Liver (tissue), 9 donors: ENCODE results near the gene TTC22. TPM values are rescaled to one million over a fixed set of nuclear protein-coding genes. Genes with fewer than 3 reads are reported as not detected.
A peak's percentile ranks its signal among the peaks of the same experiment; 100 is the strongest.

ENCODE experiments used
- DNase-seq: peaks from one replicate; pipeline ENCODE4 v3.0.0-alpha.2; 2017; ENCODE audit warnings: low spot score
- H3K27ac ChIP-seq, 2 donors: one replicate each; pipeline ENCODE4 v1.7.0; 2013; ENCODE audit warnings: inconsistent platforms in 2 of 2, low read length in 2 of 2, control low read depth in 1 of 2, low read depth in 1 of 2, mild to moderate bottlenecking in 1 of 2
- H3K27me3 ChIP-seq, 4 donors: one replicate each; pipeline versions ENCODE4 v1.6.1 to v1.7.0; 2013; ENCODE audit warnings: low read length in 3 of 4, inconsistent platforms in 1 of 4, mild to moderate bottlenecking in 1 of 4, moderate library complexity in 1 of 4; ENCODE audit not compliant: control insufficient read depth in 4 of 4, insufficient read depth in 4 of 4
- H3K36me3 ChIP-seq, 4 donors: one replicate each; pipeline versions ENCODE4 v1.6.1 to v1.7.0; 2013; ENCODE audit warnings: low read length in 3 of 4, mild to moderate bottlenecking in 3 of 4, low read depth in 1 of 4, moderate library complexity in 1 of 4; ENCODE audit not compliant: control insufficient read depth in 4 of 4, insufficient read depth in 3 of 4
- H3K4me1 ChIP-seq, 4 donors: one replicate each; pipeline versions ENCODE4 v1.6.1 to v1.7.0; 2013; ENCODE audit warnings: low read length in 3 of 4, mild to moderate bottlenecking in 3 of 4, moderate library complexity in 1 of 4; ENCODE audit not compliant: control insufficient read depth in 4 of 4, insufficient read depth in 4 of 4
- H3K4me3 ChIP-seq, 3 donors: one replicate each; pipeline versions ENCODE4 v1.6.1 to v1.7.0; 2013; ENCODE audit warnings: low read length in 3 of 3, control low read depth in 1 of 3, low read depth in 1 of 3, mild to moderate bottlenecking in 1 of 3
- H3K9ac ChIP-seq, 2 donors: one replicate each; pipeline ENCODE4 v1.7.0; 2013; ENCODE audit warnings: low read length in 2 of 2, mild to moderate bottlenecking in 2 of 2, moderate library complexity in 2 of 2, control low read depth in 1 of 2, low read depth in 1 of 2
- H3K9me3 ChIP-seq, 4 donors: one replicate each; pipeline versions ENCODE4 v1.6.1 to v1.7.0; 2013; ENCODE audit warnings: low read length in 3 of 4; ENCODE audit not compliant: control insufficient read depth in 4 of 4
- EGR1 ChIP-seq, 2 donors: IDR thresholded peaks; 2 replicates each; pipeline ENCODE4 v1.6.1; 2016 to 2018; ENCODE audit warnings: antibody characterized with exemption in 2 of 2, low read depth in 2 of 2
- FOXA1 ChIP-seq: IDR thresholded peaks from 2 replicates; pipeline ENCODE4 v1.6.1; 2016; ENCODE audit warnings: antibody characterized with exemption
- FOXA2 ChIP-seq: IDR thresholded peaks from 2 replicates; pipeline ENCODE4 v1.6.1; 2016; ENCODE audit warnings: antibody characterized with exemption
- GABPA ChIP-seq, 2 donors: IDR thresholded peaks in 1 of 2; conservative IDR thresholded peaks in 1 of 2; 2 replicates each; pipeline ENCODE4 v1.6.1; 2016; ENCODE audit warnings: antibody characterized with exemption in 2 of 2, mild to moderate bottlenecking in 1 of 2, moderate library complexity in 1 of 2
- HNF4A ChIP-seq, 2 donors: conservative IDR thresholded peaks; 2 replicates each; pipeline ENCODE4 v1.6.1; 2016; ENCODE audit warnings: antibody characterized with exemption in 2 of 2, mild to moderate bottlenecking in 2 of 2
- HNF4G ChIP-seq: IDR thresholded peaks from 2 replicates; pipeline ENCODE4 v1.6.1; 2016; ENCODE audit warnings: antibody characterized with exemption
- JUND ChIP-seq, 2 donors: IDR thresholded peaks; 2 replicates each; pipeline ENCODE4 v1.6.1; 2016; ENCODE audit warnings: antibody characterized with exemption in 2 of 2
- NR2F2 ChIP-seq: IDR thresholded peaks from 2 replicates; pipeline ENCODE4 v1.6.1; 2016; ENCODE audit warnings: antibody characterized with exemption
- RAD21 ChIP-seq, 2 donors: IDR thresholded peaks; 2 replicates each; pipeline ENCODE4 v1.6.1; 2016; ENCODE audit warnings: antibody characterized with exemption in 2 of 2, mild to moderate bottlenecking in 2 of 2
- RXRA ChIP-seq, 2 donors: IDR thresholded peaks; 2 replicates each; pipeline ENCODE4 v1.6.1; 2017 to 2018; ENCODE audit warnings: antibody characterized with exemption in 2 of 2, mild to moderate bottlenecking in 1 of 2
- SP1 ChIP-seq: IDR thresholded peaks from 2 replicates; pipeline ENCODE4 v1.6.1; 2018; ENCODE audit warnings: antibody characterized with exemption, mild to moderate bottlenecking
- TAF1 ChIP-seq: conservative IDR thresholded peaks from 2 replicates; pipeline ENCODE4 v1.6.1; 2016; ENCODE audit warnings: antibody characterized with exemption, mild to moderate bottlenecking
- YY1 ChIP-seq: IDR thresholded peaks from 2 replicates; pipeline ENCODE4 v1.6.1; 2016; ENCODE audit warnings: antibody characterized with exemption, mild to moderate bottlenecking
- WGBS: extraction: QIAGEN DNeasy Blood & Tissue Kit; methylation state at CpG from one replicate; pipeline ENCODE4 v1.1.7; 2013; 5-methylcytosine and 5-hydroxymethylcytosine counted together
- polyA plus RNA-seq, 2 donors: library from polyadenylated mRNA; stranded (reverse) in 1 of 2; unstranded in 1 of 2; fragments of 200-250 nt in 1 of 2; fragments of >200 nt in 1 of 2; fragmentation: Nextera tagmentation in 1 of 2; extraction: Ambion mirVana in 1 of 2; gene quantifications; one replicate each; pipeline versions ENCODE4 v1.2.1 to v1.2.3, GENCODE V29; 2013 to 2015
- total RNA-seq, 2 donors: library from RNA; depleted of rRNA; stranded (reverse); fragments of >200 nt; gene quantifications; one replicate each; pipeline ENCODE4 v1.2.3, GENCODE V29; 2014
- TF ChIP-seq, protein P1 (sequence below): IDR thresholded peaks from 2 replicates; pipeline ENCODE4 v1.6.1; 2016; ENCODE audit warnings: antibody characterized with exemption
- TF ChIP-seq, protein P2 (sequence below): IDR thresholded peaks from 2 replicates; pipeline ENCODE4 v1.6.1; 2016; ENCODE audit warnings: antibody characterized with exemption
- TF ChIP-seq, protein P3 (sequence below): fragments of 150-350 bp; IDR thresholded peaks from 2 replicates; pipeline ENCODE4 v1.5.1; 2017; ENCODE audit warnings: improper control_type of control experiment, low read depth, low read length; ENCODE audit not compliant: missing input control
- TF ChIP-seq, protein P4 (sequence below): IDR thresholded peaks from 2 replicates; pipeline ENCODE4 v1.6.1; 2016; ENCODE audit warnings: antibody characterized with exemption
- TF ChIP-seq, protein P5 (sequence below): IDR thresholded peaks from 2 replicates; pipeline ENCODE4 v1.6.1; 2016; ENCODE audit warnings: antibody characterized with exemption, mild to moderate bottlenecking
- donor health status: healthy.
- donor health status: healthy.
- donor health status: healthy.
- donor health status: healthy.
- donor health status: healthy.

Gene TTC22
- total RNA-seq (1 to 10 TPM; 2.2 to 3.5 TPM), polyA plus RNA-seq (1 to 10 TPM in 1 of 2 donors, under 1 TPM in 1; 0.96 to 2.5 TPM)

DNA sequence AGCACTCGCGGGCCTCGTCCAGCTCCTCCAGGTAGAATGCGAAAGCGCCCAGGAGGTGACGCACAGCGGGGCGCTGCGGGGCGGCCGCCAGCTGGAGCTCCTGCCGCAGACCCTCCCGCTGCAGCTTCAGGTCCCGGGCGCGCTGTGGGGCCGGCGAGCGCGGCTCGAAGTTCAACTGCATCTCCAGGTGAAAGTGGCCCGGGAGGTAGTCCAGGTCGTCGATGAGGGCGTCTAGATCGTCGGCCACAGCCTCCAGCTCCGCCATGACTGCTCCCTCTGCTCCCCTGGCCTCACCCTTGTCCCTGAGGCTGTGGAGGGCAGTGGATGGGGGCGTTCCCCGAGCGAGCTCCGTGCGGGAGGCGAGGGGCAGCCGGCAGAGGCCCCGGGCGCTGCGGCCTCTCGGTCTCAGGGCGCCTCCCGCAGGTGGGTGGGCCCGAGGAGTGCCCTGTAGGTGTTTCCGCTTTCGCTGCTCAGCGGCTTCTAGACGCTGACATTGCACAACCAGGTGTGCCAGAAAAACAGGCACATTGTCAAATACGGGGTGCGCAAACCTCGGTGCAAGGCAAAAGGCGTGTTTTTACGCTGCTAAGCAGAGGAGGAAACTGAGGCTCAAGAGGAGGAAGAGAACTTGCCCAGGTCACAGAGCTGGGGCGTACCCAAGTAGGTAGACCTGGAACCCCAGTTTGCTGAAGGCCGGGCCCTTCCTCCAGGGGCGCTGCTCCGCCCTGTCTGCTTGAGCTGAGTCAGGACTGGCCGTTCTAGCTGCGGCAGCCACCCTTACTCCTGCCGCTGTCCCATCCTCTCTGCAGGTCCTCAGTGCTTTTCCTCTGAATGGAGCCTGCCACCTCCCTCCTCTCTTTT is at the start of gene TTC22:
TTC22 (minus strand) TSS at position 425 of the 861 bp plus-strand sequence; CDS start at position 265, 160 bp downstream.
- Histone ChIP-seq H3K4me1 (peaks cover 19 to 49% (median 34%) of the 10 kb centered on the region in 4 donors), H3K27me3 (no peaks in the 10 kb centered on the region), H3K36me3 (no peaks in the 10 kb centered on the region), H3K27ac (peak within 1 kb of the TSS; percentile 55 to 57), H3K9me3 (no peaks in the 10 kb centered on the region), H3K9ac (peak within 1 kb of the TSS in 1 of 2 donors; percentile 76), H3K4me3 (peak within 1 kb of the TSS; percentile 58 to 82 (median 70))
- peak; percentile 53 for DNase-seq
- WGBS = 3% methylated on average over 58 of the region's 58 CpGs
- TF ChIP-seq RXRA (IDR thresholded peaks at IDR 0.05) = peak in 1 of 2 donors; percentile 11
- TF ChIP-seq, protein P1, sequence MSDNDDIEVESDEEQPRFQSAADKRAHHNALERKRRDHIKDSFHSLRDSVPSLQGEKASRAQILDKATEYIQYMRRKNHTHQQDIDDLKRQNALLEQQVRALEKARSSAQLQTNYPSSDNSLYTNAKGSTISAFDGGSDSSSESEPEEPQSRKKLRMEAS = no peak
- TF ChIP-seq, protein P2, sequence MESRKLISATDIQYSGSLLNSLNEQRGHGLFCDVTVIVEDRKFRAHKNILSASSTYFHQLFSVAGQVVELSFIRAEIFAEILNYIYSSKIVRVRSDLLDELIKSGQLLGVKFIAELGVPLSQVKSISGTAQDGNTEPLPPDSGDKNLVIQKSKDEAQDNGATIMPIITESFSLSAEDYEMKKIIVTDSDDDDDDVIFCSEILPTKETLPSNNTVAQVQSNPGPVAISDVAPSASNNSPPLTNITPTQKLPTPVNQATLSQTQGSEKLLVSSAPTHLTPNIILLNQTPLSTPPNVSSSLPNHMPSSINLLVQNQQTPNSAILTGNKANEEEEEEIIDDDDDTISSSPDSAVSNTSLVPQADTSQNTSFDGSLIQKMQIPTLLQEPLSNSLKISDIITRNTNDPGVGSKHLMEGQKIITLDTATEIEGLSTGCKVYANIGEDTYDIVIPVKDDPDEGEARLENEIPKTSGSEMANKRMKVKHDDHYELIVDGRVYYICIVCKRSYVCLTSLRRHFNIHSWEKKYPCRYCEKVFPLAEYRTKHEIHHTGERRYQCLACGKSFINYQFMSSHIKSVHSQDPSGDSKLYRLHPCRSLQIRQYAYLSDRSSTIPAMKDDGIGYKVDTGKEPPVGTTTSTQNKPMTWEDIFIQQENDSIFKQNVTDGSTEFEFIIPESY = no peak
- TF ChIP-seq, protein P3, sequence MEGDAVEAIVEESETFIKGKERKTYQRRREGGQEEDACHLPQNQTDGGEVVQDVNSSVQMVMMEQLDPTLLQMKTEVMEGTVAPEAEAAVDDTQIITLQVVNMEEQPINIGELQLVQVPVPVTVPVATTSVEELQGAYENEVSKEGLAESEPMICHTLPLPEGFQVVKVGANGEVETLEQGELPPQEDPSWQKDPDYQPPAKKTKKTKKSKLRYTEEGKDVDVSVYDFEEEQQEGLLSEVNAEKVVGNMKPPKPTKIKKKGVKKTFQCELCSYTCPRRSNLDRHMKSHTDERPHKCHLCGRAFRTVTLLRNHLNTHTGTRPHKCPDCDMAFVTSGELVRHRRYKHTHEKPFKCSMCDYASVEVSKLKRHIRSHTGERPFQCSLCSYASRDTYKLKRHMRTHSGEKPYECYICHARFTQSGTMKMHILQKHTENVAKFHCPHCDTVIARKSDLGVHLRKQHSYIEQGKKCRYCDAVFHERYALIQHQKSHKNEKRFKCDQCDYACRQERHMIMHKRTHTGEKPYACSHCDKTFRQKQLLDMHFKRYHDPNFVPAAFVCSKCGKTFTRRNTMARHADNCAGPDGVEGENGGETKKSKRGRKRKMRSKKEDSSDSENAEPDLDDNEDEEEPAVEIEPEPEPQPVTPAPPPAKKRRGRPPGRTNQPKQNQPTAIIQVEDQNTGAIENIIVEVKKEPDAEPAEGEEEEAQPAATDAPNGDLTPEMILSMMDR = peak; percentile 33
- TF ChIP-seq TAF1 = no peak
- TF ChIP-seq YY1 = peak; percentile 47
- no peak for TF ChIP-seq EGR1 (IDR thresholded peaks at IDR 0.05; ENCODE audit: low read depth in 2 of 2)
- TF ChIP-seq SP1 = no peak
- TF ChIP-seq HNF4G = no peak
- TF ChIP-seq GABPA (IDR thresholded peaks at IDR 0.05 in 1 of 2, conservative IDR thresholded peaks at IDR 0.05 in 1 of 2) = peak in 1 of 2 donors; percentile 25
- TF ChIP-seq RAD21 (IDR thresholded peaks at IDR 0.05) = peak; percentile 46 to 55
- TF ChIP-seq NR2F2 = no peak
- no peak for TF ChIP-seq HNF4A (conservative IDR thresholded peaks at IDR 0.05)
- no peak for TF ChIP-seq JUND (IDR thresholded peaks at IDR 0.05)
- no peak for TF ChIP-seq FOXA2
- TF ChIP-seq, protein P4, sequence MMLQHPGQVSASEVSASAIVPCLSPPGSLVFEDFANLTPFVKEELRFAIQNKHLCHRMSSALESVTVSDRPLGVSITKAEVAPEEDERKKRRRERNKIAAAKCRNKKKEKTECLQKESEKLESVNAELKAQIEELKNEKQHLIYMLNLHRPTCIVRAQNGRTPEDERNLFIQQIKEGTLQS = no peak
- TF ChIP-seq FOXA1 = no peak
- TF ChIP-seq, protein P5, sequence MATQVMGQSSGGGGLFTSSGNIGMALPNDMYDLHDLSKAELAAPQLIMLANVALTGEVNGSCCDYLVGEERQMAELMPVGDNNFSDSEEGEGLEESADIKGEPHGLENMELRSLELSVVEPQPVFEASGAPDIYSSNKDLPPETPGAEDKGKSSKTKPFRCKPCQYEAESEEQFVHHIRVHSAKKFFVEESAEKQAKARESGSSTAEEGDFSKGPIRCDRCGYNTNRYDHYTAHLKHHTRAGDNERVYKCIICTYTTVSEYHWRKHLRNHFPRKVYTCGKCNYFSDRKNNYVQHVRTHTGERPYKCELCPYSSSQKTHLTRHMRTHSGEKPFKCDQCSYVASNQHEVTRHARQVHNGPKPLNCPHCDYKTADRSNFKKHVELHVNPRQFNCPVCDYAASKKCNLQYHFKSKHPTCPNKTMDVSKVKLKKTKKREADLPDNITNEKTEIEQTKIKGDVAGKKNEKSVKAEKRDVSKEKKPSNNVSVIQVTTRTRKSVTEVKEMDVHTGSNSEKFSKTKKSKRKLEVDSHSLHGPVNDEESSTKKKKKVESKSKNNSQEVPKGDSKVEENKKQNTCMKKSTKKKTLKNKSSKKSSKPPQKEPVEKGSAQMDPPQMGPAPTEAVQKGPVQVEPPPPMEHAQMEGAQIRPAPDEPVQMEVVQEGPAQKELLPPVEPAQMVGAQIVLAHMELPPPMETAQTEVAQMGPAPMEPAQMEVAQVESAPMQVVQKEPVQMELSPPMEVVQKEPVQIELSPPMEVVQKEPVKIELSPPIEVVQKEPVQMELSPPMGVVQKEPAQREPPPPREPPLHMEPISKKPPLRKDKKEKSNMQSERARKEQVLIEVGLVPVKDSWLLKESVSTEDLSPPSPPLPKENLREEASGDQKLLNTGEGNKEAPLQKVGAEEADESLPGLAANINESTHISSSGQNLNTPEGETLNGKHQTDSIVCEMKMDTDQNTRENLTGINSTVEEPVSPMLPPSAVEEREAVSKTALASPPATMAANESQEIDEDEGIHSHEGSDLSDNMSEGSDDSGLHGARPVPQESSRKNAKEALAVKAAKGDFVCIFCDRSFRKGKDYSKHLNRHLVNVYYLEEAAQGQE = no peak
